Measurements from ENCODE around the gene AOC3.

- TF ChIP-seq POLR2A (IDR thresholded peaks at IDR 0.05; ENCODE audit: low read depth, low read length) (no peak), CTCF (conservative IDR thresholded peaks at IDR 0.05; ENCODE audit: low read depth, low read length) (no peak), CEBPB (IDR thresholded peaks at IDR 0.05; ENCODE audit: low read depth, low read length) (no peak), CHD1 (IDR thresholded peaks at IDR 0.05; ENCODE audit: low read depth, low read length) (no peak), RCOR1 (IDR thresholded peaks at IDR 0.05; ENCODE audit: insufficient replicate concordance, low read length) (no peak), FOS (IDR thresholded peaks at IDR 0.05; ENCODE audit: low read depth, low read length) (no peak)
These were observed 1.4 kb downstream of the AOC3 start for GRCh38 chr17:42852351-42852750.

Data from IMR-90 (cell line).